Upper lobe of right lung (tissue), 1 donor: ENCODE results near the gene GGCT. TPM values are rescaled to one million over a fixed set of nuclear protein-coding genes. Genes with fewer than 3 reads are reported as not detected.
"Not testable (repeated sequence)": the region's sequence is repeated elsewhere in the genome, so short reads cannot be mapped to it uniquely, and the experiment has no call there.

Experiments used
- ATAC-seq: fragments of 200-7000 bp; cut with Tn5 transposase; one replicate; pipeline ENCODE4 v1.9.1; 2020; ENCODE audit warnings: mild to moderate bottlenecking, moderate library complexity
- DNase-seq: peaks from one replicate; pipeline ENCODE4 v3.0.0-alpha.2; 2020
- H3K27ac ChIP-seq: fragments of 200-600 bp; one replicate; pipeline ENCODE4 v1.8.0; 2022
- H3K27me3 ChIP-seq: fragments of 200-600 bp; one replicate; pipeline ENCODE4 v1.8.0; 2022; ENCODE audit warnings: mild to moderate bottlenecking
- H3K36me3 ChIP-seq: fragments of 200-600 bp; one replicate; pipeline ENCODE4 v1.8.0; 2022
- H3K4me1 ChIP-seq: fragments of 200-600 bp; one replicate; pipeline ENCODE4 v1.8.0; 2022
- H3K4me3 ChIP-seq: fragments of 200-600 bp; one replicate; pipeline ENCODE4 v1.8.0; 2022; ENCODE audit warnings: mild to moderate bottlenecking
- H3K9me3 ChIP-seq: fragments of 200-600 bp; one replicate; pipeline ENCODE4 v1.8.0; 2022
- CTCF ChIP-seq: fragments of 200-600 bp; IDR thresholded peaks from one replicate; pipeline ENCODE4 v1.8.0; 2022; ENCODE audit warnings: antibody characterized with exemption
- intact Hi-C: fragments of 100-400 bp; cut with DNase I; formaldehyde crosslinking; loops from one replicate; pipeline ENCODE4 v1.11.0; 2022
- total RNA-seq: library from RNA; stranded (reverse); fragmentation: NEBNext Ultra II Directional; extraction: Animal tissue kit (Norgen Biotek cat#: 25700); gene quantifications from one replicate; pipeline ENCODE4 v1.2.1, GENCODE V29; 2021
- donor health status: DM: no; HTN: yes; CAD: no; lungs with severe emphysema.

The GGCT gene
- total RNA-seq, 1 donor from 2014 or later, result 25.6 TPM

- ATAC-seq (no peak), DNase-seq (no peak)
- Histone ChIP-seq H3K9me3 (no peaks in the 10 kb centered on the region), H3K27ac (no peak overlapping the region), H3K27me3 (no peaks in the 10 kb centered on the region), H3K36me3 (no peaks in the 10 kb centered on the region), H3K4me1 (no peaks in the 10 kb centered on the region), H3K4me3 (no peak overlapping the region)
- intact Hi-C loops, result no loop called here
- no peak for TF ChIP-seq CTCF
Measured at GRCh38 chr7:30531286-30531685, 26.7 kb upstream of the GGCT start.

DNA sequence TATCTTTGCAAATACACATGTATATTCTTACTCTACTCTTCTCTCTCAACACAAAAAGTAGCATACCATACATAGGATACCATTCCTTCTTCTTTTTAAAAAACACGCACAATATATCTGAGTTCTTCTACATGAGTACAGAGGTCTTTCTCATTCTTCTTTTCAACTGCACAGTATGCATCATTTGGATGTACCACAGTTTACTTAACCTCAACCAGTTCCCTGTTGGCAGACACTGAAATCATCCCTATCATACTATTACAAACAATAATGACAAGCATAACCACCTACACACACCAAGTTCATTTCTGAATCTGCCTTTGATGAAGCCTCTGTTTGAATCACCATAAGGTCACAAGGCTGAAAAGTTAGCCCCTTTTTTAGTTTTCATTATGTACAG is 25.7 kb upstream of the GGCT start:
- H3K27ac ChIP-seq, result no peak overlapping the region
- no peak for TF ChIP-seq CTCF
- no peaks in the 10 kb centered on the region for H3K36me3 ChIP-seq
- H3K27me3 ChIP-seq, result no peaks in the 10 kb centered on the region
- no peaks in the 10 kb centered on the region for H3K4me1 ChIP-seq
- DNase-seq (no peak), ATAC-seq (no peak)
- H3K9me3 ChIP-seq, result no peaks in the 10 kb centered on the region
- intact Hi-C loops, result no loop called here
- no peak overlapping the region for H3K4me3 ChIP-seq

- no peak overlapping the region for H3K4me3 ChIP-seq
- intact Hi-C loops, result no loop called here
- H3K27ac ChIP-seq, result no peak overlapping the region
- ATAC-seq, result no peak
- H3K27me3 ChIP-seq, result no peaks in the 10 kb centered on the region
- no peak for DNase-seq
- H3K4me1 ChIP-seq, result no peaks in the 10 kb centered on the region
- no peak for TF ChIP-seq CTCF
- H3K36me3 ChIP-seq, result no peaks in the 10 kb centered on the region
- H3K9me3 ChIP-seq, result no peaks in the 10 kb centered on the region
Measured at GRCh38 chr7:30528779-30529178, 24.1 kb upstream of the GGCT start.

- DNase-seq, ATAC-seq, H3K27ac ChIP-seq, intact Hi-C loops, H3K4me3 ChIP-seq, H3K36me3 ChIP-seq, H3K9me3 ChIP-seq, H3K4me1 ChIP-seq, H3K27me3 ChIP-seq: not testable (repeated sequence)
Measured at GRCh38 chr7:30527297-30527696, 22.7 kb upstream of the GGCT start.

DNA sequence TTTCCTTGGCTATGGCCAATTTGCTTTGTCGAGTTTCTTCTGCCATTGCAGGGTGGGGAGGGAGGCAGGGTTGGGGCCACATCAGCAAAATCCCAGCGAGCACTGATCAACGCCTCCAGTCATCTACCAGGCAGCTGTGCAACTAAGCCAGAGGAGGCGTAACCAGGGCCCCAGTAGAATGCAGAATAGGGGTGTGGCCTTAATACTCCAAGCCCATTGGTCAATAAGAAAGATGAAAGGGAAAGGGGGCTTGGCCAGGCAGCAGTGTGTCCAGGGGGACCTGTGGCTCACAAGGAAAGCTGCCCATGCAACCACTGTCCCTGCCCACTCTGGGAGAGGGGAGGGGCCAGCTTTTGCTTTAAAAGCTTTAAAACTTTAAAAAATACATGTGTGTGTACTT is 21.5 kb upstream of the GGCT start:
- Histone ChIP-seq H3K27me3 (no peaks in the 10 kb centered on the region), H3K36me3 (no peaks in the 10 kb centered on the region), H3K27ac (no peak overlapping the region), H3K9me3 (no peaks in the 10 kb centered on the region), H3K4me3 (no peak overlapping the region), H3K4me1 (peaks cover 6% of the 10 kb centered on the region)
- ATAC-seq, result no peak
- intact Hi-C loops, result no loop called here
- DNase-seq, result no peak
- no peak for TF ChIP-seq CTCF

GRCh38 chr7:30525429-30525828 is 20.8 kb upstream of the GGCT start:
- DNase-seq (no peak), ATAC-seq (no peak)
- no peak for TF ChIP-seq CTCF
- intact Hi-C loops, result no loop called here
- Histone ChIP-seq H3K27ac (no peak overlapping the region), H3K36me3 (no peaks in the 10 kb centered on the region), H3K27me3 (no peaks in the 10 kb centered on the region), H3K4me3 (no peak overlapping the region), H3K9me3 (no peaks in the 10 kb centered on the region), H3K4me1 (peaks cover 10% of the 10 kb centered on the region)
